Stimulated activated CD8-positive, alpha-beta memory T cell treated with anti-CD3 and anti-CD28 coated beads, Interleukin-4, amount 100 ng/mL, for 24 hours (primary cell): ENCODE data around the gene HDAC4.

Source experiments
- DNase-seq: peaks from one replicate; pipeline ENCODE4 v3.0.0-alpha.2; 2020; ENCODE audit warnings: low read depth

HDAC4 gene

GRCh38 chr2:239154971-239155805, 245.6 kb downstream of the HDAC4 start:
- DNase-seq = no peak

DNA sequence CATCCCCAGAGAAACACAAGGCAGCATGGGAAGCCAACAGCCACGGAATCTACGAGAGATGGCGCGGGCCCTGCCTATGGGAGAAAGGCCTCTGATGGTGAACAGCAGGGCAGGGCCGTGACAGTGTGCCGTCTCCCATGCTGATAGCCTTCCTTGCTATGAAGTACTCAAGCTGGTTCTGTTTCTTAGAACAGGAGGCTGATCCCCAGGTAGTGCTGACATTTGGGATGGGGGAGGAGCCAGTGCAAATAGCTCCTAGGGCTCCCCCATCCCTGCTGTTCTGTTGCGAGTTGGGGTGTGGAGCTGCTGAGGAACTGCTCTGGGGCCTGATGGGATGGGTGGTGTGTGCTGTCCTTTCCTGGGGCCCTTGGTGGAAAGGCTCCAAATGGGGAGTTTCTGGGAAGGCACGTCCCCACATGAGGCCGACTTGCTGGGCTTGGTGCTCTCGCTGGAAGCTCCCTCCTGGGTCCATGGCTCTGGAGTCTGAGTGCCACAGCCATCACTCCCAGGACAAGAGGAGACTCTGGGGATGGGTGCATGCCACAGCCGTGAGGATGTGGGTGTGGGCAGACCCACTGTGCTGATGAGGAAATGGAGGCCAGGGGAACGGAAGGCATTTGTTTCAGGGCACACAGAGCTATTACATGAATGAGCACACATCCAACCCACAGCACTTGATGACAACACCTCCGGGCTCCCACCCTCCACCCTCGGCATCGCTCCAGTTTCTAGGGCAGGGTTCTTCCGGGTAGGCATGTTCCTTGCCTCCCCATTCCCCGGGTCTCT, 246.8 kb downstream of the HDAC4 start:
- no peak for DNase-seq

GRCh38 chr2:239152916-239153305, 247.9 kb downstream of the HDAC4 start:
- no peak for DNase-seq

DNA sequence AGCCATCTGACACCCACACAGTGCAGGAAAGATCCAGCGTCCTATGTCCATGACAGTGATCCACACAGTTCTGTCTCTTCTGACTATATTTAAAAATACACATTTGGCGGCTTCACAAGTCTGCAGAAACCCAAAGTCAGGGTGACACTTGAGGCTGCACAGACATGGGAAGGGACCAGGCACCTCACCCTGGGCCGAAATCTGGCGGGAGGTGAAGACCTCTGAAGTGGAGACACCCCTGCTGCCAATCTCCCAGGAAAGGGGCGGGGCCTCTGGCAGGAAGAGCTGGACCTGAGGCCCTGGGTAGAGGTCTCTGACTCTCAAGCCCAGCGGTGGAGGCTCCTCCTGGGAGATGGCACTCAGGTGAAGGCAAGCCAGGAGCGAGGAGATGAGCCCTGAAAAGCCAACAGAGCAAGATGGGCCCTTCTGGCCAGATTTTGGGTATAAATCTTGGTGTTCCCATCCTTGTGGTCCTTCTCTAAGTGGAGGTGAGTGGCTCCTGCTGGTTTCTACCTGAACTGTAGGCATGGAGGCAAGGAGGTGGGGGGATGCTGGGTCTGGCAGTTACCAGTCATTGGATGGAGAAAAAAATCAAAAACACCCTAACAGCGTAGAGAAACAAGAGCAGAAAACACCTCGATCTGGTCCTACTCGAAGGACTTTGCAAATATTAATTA, 248.4 kb downstream of the HDAC4 start:
- no peak for DNase-seq

DNA sequence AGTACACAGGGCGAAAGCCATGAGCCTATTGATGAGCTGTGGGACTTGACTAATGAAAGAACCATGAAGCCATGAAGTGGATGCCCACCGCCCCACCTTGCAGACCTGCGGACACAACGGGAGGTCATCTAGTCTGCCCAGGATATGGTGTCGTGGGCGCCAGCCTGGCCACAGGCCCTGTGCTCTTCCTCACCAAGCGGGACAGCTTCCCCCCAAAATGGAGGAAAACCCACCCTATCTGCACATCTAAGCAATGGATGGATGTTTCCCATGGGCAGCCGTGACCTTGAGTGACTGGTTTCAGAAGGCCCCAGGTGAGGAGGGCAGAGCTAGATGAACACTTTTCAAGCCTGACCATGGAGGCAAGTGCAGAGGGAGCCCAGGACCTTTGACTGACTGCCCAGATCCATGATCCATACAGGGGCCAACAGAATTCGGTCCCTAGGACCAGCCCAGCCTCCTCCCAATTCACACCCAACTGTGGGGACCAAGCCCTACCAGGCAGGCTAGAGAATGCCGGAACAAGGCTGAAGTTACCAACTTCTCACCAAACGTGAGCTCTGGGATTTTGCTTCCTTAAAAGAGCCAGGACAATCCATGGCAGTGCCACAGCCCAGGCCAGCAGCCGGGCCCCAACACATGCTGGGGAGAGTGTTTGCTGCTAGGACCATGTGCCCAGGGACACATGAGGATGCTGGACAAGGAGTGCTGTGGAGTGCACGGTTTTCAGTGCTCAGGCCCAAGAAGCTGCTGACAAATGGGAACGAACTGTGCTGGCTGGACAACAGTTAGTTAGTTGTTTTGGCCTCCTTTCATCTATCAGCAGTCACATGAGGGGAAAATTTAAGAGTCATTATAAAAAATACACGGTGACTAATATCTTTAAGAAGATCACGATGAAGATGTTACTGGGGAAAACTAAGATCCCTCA, 249.4 kb downstream of the HDAC4 start:
- DNase-seq = no peak

- DNase-seq = no peak
These were observed 250.5 kb downstream of the HDAC4 start for GRCh38 chr2:239150125-239151011.

DNA sequence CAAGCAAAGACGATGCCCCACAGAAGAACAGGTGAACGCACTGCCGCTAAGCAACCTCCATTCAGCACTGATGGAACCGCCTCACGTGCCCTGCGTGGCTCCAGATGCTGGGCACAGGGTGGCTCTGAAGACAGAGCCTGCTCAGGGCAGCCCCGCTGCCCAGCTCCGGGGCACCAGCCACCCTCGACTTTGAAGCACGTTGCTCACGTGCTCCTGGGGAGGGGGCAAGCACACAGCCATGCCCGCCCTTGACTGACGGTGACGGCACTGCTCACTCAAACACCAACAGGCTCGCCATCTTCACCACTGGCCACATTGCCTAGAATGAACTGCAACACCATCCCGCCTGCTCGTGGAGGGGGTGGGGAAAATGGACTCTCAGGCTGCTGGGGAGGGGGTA, 251.3 kb downstream of the HDAC4 start:
- DNase-seq = no peak

DNA sequence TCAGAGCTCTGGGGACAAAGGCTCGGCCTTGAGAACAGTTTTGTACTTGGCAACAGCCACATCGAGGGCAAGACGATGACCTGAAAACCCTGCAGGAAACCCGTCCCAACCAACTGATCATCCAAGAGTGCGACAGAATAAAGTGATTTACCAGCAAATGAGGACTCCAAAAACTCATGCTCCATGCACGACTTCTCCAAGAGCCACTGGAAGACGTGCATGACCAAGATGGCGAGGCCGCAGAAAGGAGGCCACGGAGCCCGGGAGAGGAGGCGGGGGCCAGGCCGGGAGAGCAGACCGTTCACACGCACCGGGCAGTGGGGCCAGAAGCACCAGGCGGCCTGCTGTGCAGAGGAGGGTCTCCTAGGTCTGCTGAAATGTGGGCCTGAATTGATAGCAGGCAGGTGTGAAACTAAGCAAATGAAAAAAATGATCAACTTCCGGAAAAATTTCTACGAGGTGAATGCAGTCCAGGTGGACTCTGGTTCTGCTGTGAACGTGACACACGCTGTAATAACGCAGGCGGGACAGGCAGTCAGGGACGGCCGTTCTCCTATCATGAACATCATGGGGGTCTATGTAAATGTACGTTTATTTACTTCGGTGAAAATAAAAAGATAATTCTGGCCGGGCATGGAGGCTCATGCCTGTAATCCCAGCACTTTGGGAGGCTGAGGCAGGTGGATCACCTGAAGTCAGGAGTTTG, 252.2 kb downstream of the HDAC4 start:
- DNase-seq = no peak

DNA sequence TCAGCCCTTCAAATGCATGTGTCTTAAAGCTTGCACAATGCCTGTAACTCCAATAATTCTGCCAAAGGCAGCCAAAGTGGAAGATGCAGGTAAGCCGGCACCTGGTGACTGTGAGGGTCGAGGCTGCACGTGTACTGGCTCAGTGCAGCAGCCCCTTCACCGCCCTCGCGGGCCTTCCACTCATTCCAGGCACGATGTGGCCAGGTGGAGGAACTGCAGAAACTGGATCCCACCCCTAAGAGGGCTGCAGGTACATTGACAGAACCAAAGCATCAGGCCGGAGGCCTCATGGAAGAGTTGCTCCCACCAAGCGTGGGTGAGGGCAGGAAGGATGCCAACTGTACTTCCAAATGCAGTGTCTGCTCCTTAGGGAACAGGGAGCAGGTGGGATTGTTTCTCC, 253.4 kb downstream of the HDAC4 start:
- no peak for DNase-seq

- no peak for DNase-seq
These were observed 254.1 kb downstream of the HDAC4 start for GRCh38 chr2:239146741-239147181.

GRCh38 chr2:239146011-239146641, 254.7 kb downstream of the HDAC4 start:
- DNase-seq = no peak

DNA sequence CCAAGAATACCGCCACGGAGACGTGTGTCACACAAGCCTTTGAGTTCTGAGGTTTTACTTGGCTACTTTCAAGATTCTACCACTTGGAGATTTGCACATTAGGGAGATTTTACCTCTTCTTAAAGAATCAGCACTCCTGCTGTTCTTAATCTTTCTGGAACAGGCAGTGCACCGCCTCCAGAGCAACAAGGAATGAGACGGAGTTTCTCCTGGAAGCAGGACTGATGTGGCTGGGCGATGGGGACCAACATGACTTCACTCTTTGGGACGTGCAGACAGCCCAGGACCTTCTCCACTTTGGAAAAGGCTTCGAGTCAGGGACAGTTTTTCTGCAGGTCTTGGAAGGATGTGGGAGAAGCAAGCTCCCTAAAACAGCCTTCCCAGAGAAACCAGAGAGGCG, 255.2 kb downstream of the HDAC4 start:
- DNase-seq = no peak

DNA sequence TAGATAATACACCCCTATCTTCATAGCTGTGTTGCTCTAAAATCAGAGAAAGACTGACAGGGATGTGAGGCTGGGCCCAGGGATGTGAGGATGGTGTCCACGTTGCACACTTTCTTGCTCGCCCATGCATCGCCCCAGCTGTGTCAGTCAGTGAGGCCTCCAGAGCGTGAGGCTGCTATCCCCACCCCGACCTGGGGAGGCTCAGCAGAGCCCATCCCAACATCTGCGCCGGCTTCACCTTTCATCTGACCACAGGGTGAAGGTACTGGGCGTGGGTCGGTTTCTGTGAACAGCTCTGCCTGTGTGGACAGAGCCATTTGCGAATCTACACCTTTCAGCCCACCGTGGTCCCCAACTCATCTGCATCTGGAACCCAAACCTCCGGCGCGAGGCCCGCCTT, 255.7 kb downstream of the HDAC4 start:
- DNase-seq = no peak

GRCh38 chr2:239144713-239144999, 256.2 kb downstream of the HDAC4 start:
- DNase-seq = no peak

DNA sequence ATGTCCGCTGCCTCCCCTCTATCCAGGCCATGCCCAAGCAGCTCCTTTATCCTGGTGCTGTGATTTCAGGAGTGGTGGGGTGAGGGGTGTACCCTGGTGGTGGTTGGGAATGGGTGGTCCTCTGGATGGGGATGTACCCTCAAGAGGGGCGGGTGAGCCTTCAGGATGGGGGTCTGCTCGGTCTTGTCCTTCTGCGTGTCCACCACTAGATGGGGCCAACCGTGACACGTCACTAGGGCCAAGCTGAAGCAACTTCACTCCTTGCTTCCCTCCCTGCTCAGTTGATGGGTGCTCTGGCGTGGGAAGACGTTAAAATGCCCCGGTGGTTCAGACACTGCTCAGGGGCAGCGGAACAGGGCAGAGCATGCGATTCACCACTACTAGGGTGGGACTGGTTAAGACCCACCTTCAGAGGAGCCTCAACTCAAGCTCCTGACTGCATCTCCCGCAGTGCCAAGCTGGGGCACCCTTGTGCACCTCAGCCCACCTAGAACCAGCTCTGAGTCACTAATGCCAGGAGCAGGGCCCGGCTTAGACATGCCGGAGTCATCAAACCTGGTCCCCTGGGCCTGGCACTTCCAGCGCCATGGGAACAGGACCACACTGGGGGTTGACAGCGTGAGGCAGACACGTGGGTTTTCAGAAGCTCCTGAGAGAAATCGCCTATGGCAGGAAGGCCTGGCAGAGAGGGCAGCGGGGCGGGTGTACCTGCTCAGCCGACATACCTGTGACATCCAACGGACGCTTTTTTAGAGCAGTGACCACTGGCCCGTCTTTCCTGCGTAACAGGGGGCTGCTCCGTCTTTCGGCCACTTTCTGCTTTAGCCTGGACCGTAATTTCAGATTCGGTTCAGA, 256.7 kb downstream of the HDAC4 start:
- DNase-seq = no peak

GRCh38 chr2:239142806-239143205, 258.0 kb downstream of the HDAC4 start:
- no peak for DNase-seq

- DNase-seq = no peak
These were observed 258.5 kb downstream of the HDAC4 start for GRCh38 chr2:239142296-239142695.

GRCh38 chr2:239141021-239141760, 259.6 kb downstream of the HDAC4 start:
- no peak for DNase-seq
